ENCODE results near the gene WRNIP1.
"Not testable (repeated sequence)": the region's sequence is repeated elsewhere in the genome, so short reads cannot be mapped to it uniquely, and the experiment has no call there.

Gene WRNIP1

GRCh38 chr6:2784930-2785329 lies 19.7 kb downstream of the WRNIP1 start:
- no peak for DNase-seq (ENCODE audit: low read depth)

GRCh38 chr6:2786269-2786668 lies 21.1 kb downstream of the WRNIP1 start:
- no peak for DNase-seq (ENCODE audit: low read depth)

GRCh38 chr6:2790588-2791449 lies 25.6 kb downstream of the WRNIP1 start:
- DNase-seq (ENCODE audit: low read depth) = no peak

GRCh38 chr6:2791450-2791974 lies 26.3 kb downstream of the WRNIP1 start:
- no peak for DNase-seq (ENCODE audit: low read depth)

GRCh38 chr6:2792330-2793110 lies 27.3 kb downstream of the WRNIP1 start:
- DNase-seq (ENCODE audit: low read depth) = no peak

GRCh38 chr6:2793534-2794151 lies 28.4 kb downstream of the WRNIP1 start:
- DNase-seq (ENCODE audit: low read depth) = no peak

- DNase-seq (ENCODE audit: low read depth) = no peak
Observed at GRCh38 chr6:2794171-2794730, 29.1 kb downstream of the WRNIP1 start.

GRCh38 chr6:2795162-2795561 lies 30.0 kb downstream of the WRNIP1 start:
- no peak for DNase-seq (ENCODE audit: low read depth)

GRCh38 chr6:2795956-2796355 lies 30.8 kb downstream of the WRNIP1 start:
- no peak for DNase-seq (ENCODE audit: low read depth)

GRCh38 chr6:2796861-2797260 lies 31.7 kb downstream of the WRNIP1 start:
- DNase-seq (ENCODE audit: low read depth) = no peak

GRCh38 chr6:2797564-2798031 lies 32.4 kb downstream of the WRNIP1 start:
- no peak for DNase-seq (ENCODE audit: low read depth)

- no peak for DNase-seq (ENCODE audit: low read depth)
Observed at GRCh38 chr6:2798586-2799134, 33.5 kb downstream of the WRNIP1 start.

GRCh38 chr6:2799936-2800527 lies 34.8 kb downstream of the WRNIP1 start:
- DNase-seq (ENCODE audit: low read depth) = no peak

GRCh38 chr6:2800552-2801316 lies 35.5 kb downstream of the WRNIP1 start:
- DNase-seq (ENCODE audit: low read depth) = no peak

GRCh38 chr6:2801687-2802086 lies 36.5 kb downstream of the WRNIP1 start:
- DNase-seq (ENCODE audit: low read depth) = not testable (repeated sequence)

GRCh38 chr6:2802521-2803060 lies 37.4 kb downstream of the WRNIP1 start:
- DNase-seq (ENCODE audit: low read depth) = no peak

- no peak for DNase-seq (ENCODE audit: low read depth)
Observed at GRCh38 chr6:2803731-2804429, 38.7 kb downstream of the WRNIP1 start.

- no peak for DNase-seq (ENCODE audit: low read depth)
Observed at GRCh38 chr6:2804516-2804915, 39.3 kb downstream of the WRNIP1 start.

- DNase-seq (ENCODE audit: low read depth) = no peak
Observed at GRCh38 chr6:2805031-2805430, 39.8 kb downstream of the WRNIP1 start.

GRCh38 chr6:2806644-2807043 lies 41.5 kb downstream of the WRNIP1 start:
- DNase-seq (ENCODE audit: low read depth) = no peak
